Measurements from ENCODE around the gene ANKRD52.

ANKRD52 gene

GRCh38 chr12:56204275-56204674 lies 53.9 kb downstream of the ANKRD52 start:
- DNase-seq: no peak

GRCh38 chr12:56202838-56203237 lies 55.3 kb downstream of the ANKRD52 start:
- no peak for DNase-seq

GRCh38 chr12:56202366-56202765 lies 55.8 kb downstream of the ANKRD52 start:
- DNase-seq: no peak

GRCh38 chr12:56198836-56199235 lies 59.3 kb downstream of the ANKRD52 start:
- peak; percentile 14 for DNase-seq

GRCh38 chr12:56197921-56198635 lies 60.1 kb downstream of the ANKRD52 start:
- DNase-seq: no peak

GRCh38 chr12:56196818-56197550 lies 61.2 kb downstream of the ANKRD52 start:
- DNase-seq: peak; percentile 88

GRCh38 chr12:56193025-56193578 lies 65.1 kb downstream of the ANKRD52 start:
- peak; percentile 88 for DNase-seq

GRCh38 chr12:56192582-56192981 lies 65.6 kb downstream of the ANKRD52 start:
- no peak for DNase-seq

- no peak for DNase-seq
Measured at GRCh38 chr12:56190695-56191155, 67.5 kb downstream of the ANKRD52 start.

- DNase-seq: peak; percentile 90
Measured at GRCh38 chr12:56189918-56190694, 68.1 kb downstream of the ANKRD52 start.

- DNase-seq: peak; percentile 85
Measured at GRCh38 chr12:56189099-56189917, 68.9 kb downstream of the ANKRD52 start, which contains the start of gene SMARCC2. Gene SMARCC2, minus strand, starts transcription at chr12:56189483. Its CDS starts 22 bp downstream, at chr12:56189461.

GRCh38 chr12:56188778-56189098 lies 69.4 kb downstream of the ANKRD52 start:
- DNase-seq: no peak

GRCh38 chr12:56188131-56188777 lies 69.9 kb downstream of the ANKRD52 start:
- DNase-seq: no peak
